ENCODE measurements around the gene NXPH4.

DNA sequence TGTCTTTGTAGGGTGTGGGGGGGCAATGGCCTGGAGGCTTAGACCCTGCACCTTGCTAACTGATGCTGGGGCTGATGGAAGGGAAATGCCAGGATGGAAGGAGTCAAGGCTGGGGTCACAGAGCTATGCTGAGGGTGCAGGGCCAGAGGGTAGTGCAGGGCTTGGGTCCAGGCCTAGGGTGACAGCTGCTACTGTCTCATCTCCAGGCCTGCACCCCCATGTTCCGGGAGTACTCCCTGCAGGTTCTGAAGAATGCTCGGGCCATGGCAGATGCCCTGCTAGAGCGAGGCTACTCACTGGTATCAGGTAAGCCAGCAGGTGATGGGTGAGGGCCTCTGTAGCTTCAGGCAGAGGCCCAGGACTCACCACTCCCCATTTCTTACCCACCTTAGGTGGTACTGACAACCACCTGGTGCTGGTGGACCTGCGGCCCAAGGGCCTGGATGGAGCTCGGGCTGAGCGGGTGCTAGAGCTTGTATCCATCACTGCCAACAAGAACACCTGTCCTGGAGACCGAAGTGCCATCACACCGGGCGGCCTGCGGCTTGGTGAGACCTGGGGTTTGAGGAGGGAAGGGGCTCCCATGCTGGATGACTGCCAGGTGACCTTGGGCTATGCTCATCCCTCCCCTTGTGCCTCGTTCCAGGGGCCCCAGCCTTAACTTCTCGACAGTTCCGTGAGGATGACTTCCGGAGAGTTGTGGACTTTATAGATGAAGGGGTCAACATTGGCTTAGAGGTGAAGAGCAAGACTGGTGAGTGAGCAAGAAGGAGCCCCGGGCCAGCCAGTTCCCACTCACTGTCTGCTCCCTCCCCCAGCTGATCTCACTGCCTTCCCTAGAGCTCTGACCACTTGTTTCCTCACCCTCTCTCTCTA is 17.0 kb downstream of the NXPH4 start:
- no peak for TF ChIP-seq CTCF (IDR thresholded peaks at IDR 0.05)
- TF ChIP-seq POLR2A (IDR thresholded peaks at IDR 0.05) = no peak

All from right lobe of liver (tissue), 4 donors.